HG03025 (cell line): ENCODE data around the gene CCDC117.
"Not testable (repeated sequence)": the region's sequence is repeated elsewhere in the genome, so short reads cannot be mapped to it uniquely, and the experiment has no call there.

Experiments
- ATAC-seq: cut with Tn5 transposase; IDR thresholded peaks from one replicate; pipeline ENCODE4 v1.9.1; 2021; ENCODE audit warnings: mild to moderate bottlenecking, moderate library complexity; ENCODE audit not compliant: unreplicated experiment, low FRiP score

CCDC117 gene

DNA sequence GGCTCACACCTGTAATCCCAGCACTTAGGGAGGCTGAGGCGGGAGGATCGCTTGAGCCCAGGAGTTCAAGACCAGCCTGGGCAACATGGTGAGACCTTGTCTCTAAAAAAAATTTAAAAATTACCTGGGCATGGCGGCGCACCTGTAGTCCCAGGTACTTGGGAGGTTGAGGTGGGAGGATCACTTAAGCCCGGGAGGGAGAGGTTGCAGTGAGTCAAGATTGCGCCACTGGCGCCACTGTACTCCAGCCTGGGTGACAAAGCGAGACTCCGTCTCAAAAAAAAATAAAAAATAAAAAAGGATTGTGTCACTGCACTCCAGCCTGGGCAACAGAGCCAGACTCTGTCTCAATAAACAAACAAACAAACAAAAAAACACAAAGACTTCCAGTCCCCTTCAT lies 52.0 kb downstream of the CCDC117 start:
- not testable (repeated sequence) for ATAC-seq

DNA sequence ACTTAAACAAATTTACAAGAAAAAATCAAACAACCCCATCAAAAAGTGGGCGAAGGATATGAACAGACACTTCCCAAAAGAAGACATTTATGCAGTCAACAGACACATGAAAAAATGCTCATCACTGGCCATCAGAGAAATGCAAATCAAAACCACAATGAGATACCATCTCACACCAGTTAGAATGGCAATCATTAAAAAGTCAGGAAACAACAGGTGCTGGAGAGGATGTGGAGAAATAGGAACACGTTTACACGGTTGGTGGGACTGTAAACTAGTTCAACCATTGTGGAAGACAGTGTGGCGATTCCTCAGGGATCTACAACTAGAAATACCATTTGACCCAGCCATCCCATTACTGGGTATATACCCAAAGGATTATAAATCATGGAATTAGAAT lies 53.9 kb downstream of the CCDC117 start:
- ATAC-seq = not testable (repeated sequence)

DNA sequence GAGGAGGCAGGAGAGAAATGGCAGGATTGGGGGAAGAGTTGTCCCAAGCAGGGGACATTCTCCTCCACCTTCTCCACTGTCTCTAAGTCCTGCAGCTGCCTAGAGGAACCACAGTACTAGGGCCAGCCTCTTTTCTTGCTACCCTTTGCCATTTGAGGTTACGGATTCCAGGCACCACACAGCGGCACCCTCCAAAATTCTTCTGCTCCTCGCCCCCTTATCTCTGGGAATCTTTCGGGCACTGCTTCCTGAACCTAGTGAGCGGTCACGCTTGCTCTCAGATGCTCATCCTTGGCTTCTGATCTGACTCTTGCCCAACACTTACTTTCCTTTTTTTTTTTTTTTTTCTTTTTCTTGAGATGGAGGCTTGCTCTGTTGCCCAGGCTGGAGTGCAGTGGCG lies 54.4 kb downstream of the CCDC117 start:
- no peak for ATAC-seq

DNA sequence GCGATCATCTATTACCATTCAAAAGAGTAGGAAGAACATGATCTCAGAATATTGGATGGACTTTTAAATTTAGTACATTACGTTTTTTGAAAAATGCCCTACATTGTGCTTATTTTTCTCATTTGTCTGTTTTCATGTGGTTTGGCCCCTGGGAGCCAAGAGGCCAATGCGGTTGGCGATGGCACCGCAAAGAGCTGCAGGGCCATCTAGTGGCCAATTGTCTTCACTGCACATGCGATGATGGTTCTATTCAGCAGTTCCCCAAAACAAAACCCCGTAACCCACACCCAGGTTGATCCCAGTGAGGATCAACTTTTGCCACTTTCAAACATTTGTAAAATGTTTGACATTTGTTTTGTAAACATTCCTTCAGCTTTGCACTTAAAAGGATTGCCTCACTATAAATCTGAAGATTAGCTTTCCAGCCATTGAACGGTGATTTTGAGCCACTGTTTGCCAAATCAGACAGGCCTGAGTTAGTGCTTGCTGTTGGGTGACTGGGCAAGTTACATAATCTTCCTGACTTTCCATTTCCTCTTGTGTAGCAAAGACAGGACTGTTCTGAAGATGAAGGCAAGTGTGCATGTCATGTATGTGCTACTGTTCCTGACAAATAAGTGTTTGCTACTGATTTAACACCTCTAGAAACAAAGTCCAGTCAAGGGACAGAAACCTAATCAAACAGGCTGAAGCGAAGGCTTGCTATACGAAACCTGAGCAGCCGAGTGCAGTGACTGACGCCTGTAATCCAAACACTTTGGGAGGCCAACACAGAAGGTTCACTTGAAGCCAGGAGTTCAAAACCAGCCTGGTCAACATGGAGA lies 57.1 kb downstream of the CCDC117 start:
- no peak for ATAC-seq

GRCh38 chr22:28830441-28830840 lies 57.9 kb downstream of the CCDC117 start:
- no peak for ATAC-seq

DNA sequence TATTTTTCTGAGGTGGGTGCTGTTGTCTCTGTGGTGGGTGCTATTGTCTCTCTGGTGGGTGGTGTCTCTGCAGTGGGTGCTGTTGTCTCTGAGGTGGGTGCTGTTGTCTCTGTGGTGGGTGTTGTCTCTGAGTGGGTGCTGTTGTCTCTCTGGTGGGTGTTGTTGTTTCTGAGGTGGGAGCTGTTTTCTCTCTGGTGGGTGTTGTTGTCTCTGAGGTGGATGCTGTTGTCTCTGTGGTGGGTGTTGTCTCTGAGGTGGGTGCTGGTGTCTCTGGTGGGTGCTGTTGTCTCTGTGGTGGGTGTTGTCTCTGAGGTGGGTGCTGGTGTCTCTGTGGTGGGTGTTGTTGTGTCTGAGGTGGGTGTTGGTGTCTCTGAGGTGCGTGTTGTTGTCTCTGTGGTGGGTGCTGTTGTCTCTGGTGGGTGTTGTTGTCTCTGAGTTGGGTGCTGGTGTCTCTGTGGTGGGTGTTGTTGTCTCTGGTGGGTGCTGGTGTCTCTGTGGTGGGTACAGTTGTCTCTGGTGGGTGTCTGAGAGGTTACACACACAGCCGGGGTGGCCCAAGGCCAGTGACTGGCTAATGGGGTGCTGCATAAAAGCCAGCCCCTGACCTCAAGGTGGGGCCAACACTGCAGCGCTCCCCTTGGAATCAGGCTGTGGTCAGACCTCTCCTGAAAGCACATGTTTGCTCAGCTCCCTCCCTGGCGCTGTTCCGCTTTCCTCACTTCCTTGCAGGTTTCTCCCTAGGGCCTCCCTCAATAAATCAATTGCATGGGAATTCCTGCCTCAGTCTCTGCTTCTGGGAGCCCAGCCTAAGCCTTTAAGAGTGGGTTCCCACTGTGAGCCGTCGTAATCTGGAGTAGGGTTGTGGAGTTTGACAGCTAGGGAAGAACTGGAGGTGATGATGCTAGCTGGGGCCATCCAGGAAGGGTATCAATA lies 58.9 kb downstream of the CCDC117 start:
- no peak for ATAC-seq

DNA sequence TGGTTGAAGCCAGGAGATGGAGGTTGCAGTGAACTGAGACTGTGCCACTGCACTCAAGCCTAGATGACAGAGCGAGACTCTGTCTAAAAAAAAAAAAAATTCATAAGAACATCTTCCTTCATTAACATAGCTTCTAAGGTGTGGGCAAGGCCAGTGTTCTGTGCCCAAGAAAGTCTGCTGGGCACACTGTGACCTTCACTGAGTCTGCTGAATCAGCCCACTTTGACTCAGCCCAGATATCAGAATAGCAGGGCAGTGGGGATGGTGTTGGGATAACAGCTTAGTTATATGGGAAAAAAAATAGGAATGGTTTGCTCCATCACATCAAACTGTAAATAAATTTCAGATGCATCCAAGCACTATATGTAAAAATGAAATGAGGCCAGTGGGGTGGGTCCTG lies 60.2 kb downstream of the CCDC117 start:
- no peak for ATAC-seq

DNA sequence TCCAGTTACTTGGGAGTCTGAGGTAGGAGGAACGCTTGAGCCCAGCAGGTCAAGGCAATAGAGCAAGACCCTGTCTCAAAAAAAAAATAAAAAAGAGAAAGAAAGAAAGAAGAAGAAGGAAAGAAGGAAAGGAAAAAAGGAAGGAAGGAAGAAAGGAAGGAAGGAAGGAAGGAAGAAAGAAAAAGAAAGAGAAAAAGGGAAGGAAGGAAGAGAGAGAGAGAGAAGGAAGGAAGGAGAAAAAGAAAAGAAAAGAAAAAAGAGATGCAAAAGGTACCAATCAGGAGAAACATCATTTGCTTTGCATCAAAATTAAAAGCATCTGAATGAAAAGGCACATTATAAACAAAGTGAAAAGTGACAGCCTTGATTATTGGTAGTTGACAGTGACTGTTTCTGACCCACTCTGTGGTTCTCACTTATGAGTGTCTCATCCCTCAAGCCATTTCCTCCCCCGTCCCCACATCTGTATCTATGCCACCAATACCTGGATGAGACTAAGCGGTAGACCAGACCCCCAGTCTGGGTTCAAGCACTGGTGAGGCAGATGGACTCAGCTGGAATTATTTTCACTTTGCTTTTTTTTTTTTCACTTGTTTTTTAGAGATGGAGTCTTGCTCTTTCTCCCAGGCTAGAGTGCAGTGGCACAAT lies 60.9 kb downstream of the CCDC117 start:
- ATAC-seq = no peak

DNA sequence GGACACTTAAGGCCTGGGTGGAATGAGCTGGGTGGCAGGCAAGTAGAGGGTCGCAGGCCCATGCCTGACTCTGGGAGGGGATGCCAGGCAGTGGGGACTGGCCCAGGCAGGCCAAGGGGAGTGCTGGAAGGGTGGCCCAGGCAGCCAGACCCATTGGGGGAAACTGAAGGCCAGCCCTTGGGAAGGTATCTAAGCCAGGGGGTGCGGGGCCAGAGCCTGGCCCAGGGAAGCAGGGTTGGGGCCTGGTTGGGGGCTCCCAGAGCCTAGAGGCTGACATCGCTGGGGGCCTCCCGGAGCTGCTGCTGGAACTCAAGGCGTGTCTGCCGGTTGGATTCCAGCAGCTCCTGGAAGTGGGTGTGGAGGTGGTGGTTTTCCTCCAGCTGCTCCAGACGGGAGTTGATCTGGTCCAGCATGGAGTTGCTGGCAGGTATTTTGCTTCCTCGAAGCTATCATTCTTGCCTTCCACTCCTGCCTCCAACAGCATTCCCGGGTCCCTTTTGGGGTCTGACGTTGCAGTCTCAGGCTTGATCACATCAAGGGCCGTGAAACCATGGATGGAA lies 63.2 kb downstream of the CCDC117 start:
- no peak for ATAC-seq

DNA sequence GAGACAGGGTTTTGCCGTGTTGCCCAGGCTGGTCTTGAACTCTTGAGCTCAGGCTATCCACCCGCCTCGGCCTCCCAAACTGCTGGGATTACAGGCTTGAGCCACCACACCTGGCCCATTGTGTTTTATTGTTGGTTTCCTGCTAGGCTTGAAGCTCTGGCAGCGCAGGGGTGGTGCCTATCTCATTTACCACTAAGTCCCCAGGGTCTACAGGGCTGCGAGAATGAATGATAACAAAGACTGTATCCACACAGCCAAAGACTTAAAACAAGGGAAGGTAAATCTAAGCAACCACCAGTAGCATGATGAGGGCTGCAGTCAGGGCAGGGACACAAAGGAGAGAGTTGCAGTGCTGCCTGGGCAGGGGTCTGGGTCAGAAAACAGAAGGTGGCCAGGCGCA lies 65.1 kb downstream of the CCDC117 start:
- ATAC-seq = no peak
